Left lobe of liver (tissue), 2 donors: ENCODE data around the gene APRT. TPM values are rescaled to one million over a fixed set of nuclear protein-coding genes. Genes with fewer than 3 reads are reported as not detected.

Experiments
- ATAC-seq: fragments of 200-7000 bp; cut with Tn5 transposase; one replicate; pipeline ENCODE4 v1.9.1; 2020; ENCODE audit warnings: mild to moderate bottlenecking, moderate library complexity
- DNase-seq: peaks from one replicate; pipeline ENCODE4 v3.0.0-alpha.2; 2020; ENCODE audit warnings: low spot score
- total RNA-seq: library from RNA; stranded (reverse); gene quantifications from one replicate; pipeline ENCODE4 v1.2.1, GENCODE V29; 2021
- donor health status: DM: no; HTN: no; CAD: no; lungs with moderate emphysema.
- donor health status: DM: no; HTN: yes; CAD: no.

APRT gene
- total RNA-seq, 1 donor from 2014 or later: 68.9 TPM

- DNase-seq (no peak), ATAC-seq (no peak)
These were observed 2.0 kb downstream of the APRT start for GRCh38 chr16:88809676-88810165.

- DNase-seq (no peak), ATAC-seq (no peak)
These were observed 2.6 kb downstream of the APRT start for GRCh38 chr16:88809068-88809675.

- no peak for ATAC-seq
- DNase-seq: no peak
These were observed 3.9 kb downstream of the APRT start for GRCh38 chr16:88807626-88808453.

GRCh38 chr16:88807142-88807625, 4.5 kb downstream of the APRT start:
- ATAC-seq (no peak), DNase-seq (no peak)

- no peak for ATAC-seq
- no peak for DNase-seq
These were observed 5.1 kb downstream of the APRT start for GRCh38 chr16:88806491-88807111.

- no peak for ATAC-seq
These were observed 5.8 kb downstream of the APRT start for GRCh38 chr16:88805887-88806393.

GRCh38 chr16:88805340-88805715, 6.4 kb downstream of the APRT start:
- DNase-seq (no peak), ATAC-seq (no peak)

More at GRCh38 chr16:88805887-88806393, 5.8 kb downstream of the APRT start:
- DNase-seq: no peak

- no peak for DNase-seq
- peak; percentile 8 for ATAC-seq
These were observed 7.0 kb downstream of the APRT start for GRCh38 chr16:88804552-88805339.

GRCh38 chr16:88804173-88804551, 7.6 kb downstream of the APRT start:
- DNase-seq (no peak), ATAC-seq (no peak)

GRCh38 chr16:88803264-88803987, 8.3 kb downstream of the APRT start, which contains the start of gene CDT1:
CDT1 (plus strand) TSS chr16:88803789; CDS start chr16:88803832, 43 bp downstream.
- peak; percentile 82 for ATAC-seq
- peak; percentile 86 for DNase-seq

- no peak for ATAC-seq
- no peak for DNase-seq
These were observed 11.5 kb downstream of the APRT start for GRCh38 chr16:88800277-88800592.

- ATAC-seq: no peak
These were observed 12.0 kb downstream of the APRT start for GRCh38 chr16:88799569-88800276.

GRCh38 chr16:88798772-88799455, 12.8 kb downstream of the APRT start:
- ATAC-seq (no peak), DNase-seq (no peak)

More at GRCh38 chr16:88799569-88800276, 12.0 kb downstream of the APRT start:
- DNase-seq: no peak

- ATAC-seq: no peak
These were observed 13.7 kb downstream of the APRT start for GRCh38 chr16:88798073-88798472.

GRCh38 chr16:88796278-88796677, 15.4 kb downstream of the APRT start:
- ATAC-seq (no peak), DNase-seq (no peak)

More at GRCh38 chr16:88798073-88798472, 13.7 kb downstream of the APRT start:
- no peak for DNase-seq

- DNase-seq (no peak), ATAC-seq (no peak)
These were observed 18.3 kb downstream of the APRT start for GRCh38 chr16:88793251-88793954.

- no peak for ATAC-seq
- DNase-seq: no peak
These were observed 19.0 kb downstream of the APRT start for GRCh38 chr16:88792668-88793250.

- ATAC-seq: no peak
- DNase-seq: no peak
These were observed 19.6 kb downstream of the APRT start for GRCh38 chr16:88792078-88792550.
